ENCODE results near the gene PCED1B. TPM values are rescaled to one million over a fixed set of nuclear protein-coding genes. Genes with fewer than 3 reads are reported as not detected.

The PCED1B gene
- total and polyA plus RNA-seq, 2 experiments from 2014 or later: 5.1 to 6.6 TPM

GRCh38 chr12:47281667-47282171, 202.3 kb downstream of the PCED1B start:
- no peak for ATAC-seq
- peaks cover 14% of the 10 kb centered on the region; the same call in 1 of the 2 replicates for H3K9me2 ChIP-seq (ENCODE audit: insufficient read depth)
- Mint-ChIP-seq H3K4me3 (no peak overlapping the region), H3K9me3 (no peaks in the 10 kb centered on the region), H3K27me3 (ENCODE audit: insufficient read depth, low read depth, poor library complexity) (no peaks in the 10 kb centered on the region), H3K27ac (no peak overlapping the region), H3K36me3 (ENCODE audit: low read depth) (no peaks in the 10 kb centered on the region), H3K4me1 (peaks cover 10% of the 10 kb centered on the region)
- no peaks in the 10 kb centered on the region for H3K79me2 ChIP-seq (replicated peaks; ENCODE audit: insufficient read depth)
- no peak overlapping the region for H3K4me2 ChIP-seq
- H3K4me1 ChIP-seq (ENCODE audit: insufficient read depth): no peaks in the 10 kb centered on the region
- H3K36me3 ChIP-seq (ENCODE audit: insufficient read depth): no peaks in the 10 kb centered on the region
- H3F3A ChIP-seq (replicated peaks; ENCODE audit: low read depth): no peaks in the 10 kb centered on the region
- H3K27me3 ChIP-seq (ENCODE audit: insufficient read depth): no peaks in the 10 kb centered on the region
- H2AFZ ChIP-seq: no peak overlapping the region
- H3K4me3 ChIP-seq: no peak overlapping the region
- TF ChIP-seq STAT1 (IDR thresholded peaks at IDR 0.05; ENCODE audit: unreplicated experiment): no peak
- TF ChIP-seq, protein P1, sequence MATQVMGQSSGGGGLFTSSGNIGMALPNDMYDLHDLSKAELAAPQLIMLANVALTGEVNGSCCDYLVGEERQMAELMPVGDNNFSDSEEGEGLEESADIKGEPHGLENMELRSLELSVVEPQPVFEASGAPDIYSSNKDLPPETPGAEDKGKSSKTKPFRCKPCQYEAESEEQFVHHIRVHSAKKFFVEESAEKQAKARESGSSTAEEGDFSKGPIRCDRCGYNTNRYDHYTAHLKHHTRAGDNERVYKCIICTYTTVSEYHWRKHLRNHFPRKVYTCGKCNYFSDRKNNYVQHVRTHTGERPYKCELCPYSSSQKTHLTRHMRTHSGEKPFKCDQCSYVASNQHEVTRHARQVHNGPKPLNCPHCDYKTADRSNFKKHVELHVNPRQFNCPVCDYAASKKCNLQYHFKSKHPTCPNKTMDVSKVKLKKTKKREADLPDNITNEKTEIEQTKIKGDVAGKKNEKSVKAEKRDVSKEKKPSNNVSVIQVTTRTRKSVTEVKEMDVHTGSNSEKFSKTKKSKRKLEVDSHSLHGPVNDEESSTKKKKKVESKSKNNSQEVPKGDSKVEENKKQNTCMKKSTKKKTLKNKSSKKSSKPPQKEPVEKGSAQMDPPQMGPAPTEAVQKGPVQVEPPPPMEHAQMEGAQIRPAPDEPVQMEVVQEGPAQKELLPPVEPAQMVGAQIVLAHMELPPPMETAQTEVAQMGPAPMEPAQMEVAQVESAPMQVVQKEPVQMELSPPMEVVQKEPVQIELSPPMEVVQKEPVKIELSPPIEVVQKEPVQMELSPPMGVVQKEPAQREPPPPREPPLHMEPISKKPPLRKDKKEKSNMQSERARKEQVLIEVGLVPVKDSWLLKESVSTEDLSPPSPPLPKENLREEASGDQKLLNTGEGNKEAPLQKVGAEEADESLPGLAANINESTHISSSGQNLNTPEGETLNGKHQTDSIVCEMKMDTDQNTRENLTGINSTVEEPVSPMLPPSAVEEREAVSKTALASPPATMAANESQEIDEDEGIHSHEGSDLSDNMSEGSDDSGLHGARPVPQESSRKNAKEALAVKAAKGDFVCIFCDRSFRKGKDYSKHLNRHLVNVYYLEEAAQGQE (IDR thresholded peaks at IDR 0.05; ENCODE audit: unreplicated experiment): no peak
- no peak for TF ChIP-seq ZNF114 (CRISPR knock-in tag; IDR thresholded peaks at IDR 0.05)
- TF ChIP-seq, protein P2, sequence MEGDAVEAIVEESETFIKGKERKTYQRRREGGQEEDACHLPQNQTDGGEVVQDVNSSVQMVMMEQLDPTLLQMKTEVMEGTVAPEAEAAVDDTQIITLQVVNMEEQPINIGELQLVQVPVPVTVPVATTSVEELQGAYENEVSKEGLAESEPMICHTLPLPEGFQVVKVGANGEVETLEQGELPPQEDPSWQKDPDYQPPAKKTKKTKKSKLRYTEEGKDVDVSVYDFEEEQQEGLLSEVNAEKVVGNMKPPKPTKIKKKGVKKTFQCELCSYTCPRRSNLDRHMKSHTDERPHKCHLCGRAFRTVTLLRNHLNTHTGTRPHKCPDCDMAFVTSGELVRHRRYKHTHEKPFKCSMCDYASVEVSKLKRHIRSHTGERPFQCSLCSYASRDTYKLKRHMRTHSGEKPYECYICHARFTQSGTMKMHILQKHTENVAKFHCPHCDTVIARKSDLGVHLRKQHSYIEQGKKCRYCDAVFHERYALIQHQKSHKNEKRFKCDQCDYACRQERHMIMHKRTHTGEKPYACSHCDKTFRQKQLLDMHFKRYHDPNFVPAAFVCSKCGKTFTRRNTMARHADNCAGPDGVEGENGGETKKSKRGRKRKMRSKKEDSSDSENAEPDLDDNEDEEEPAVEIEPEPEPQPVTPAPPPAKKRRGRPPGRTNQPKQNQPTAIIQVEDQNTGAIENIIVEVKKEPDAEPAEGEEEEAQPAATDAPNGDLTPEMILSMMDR (conservative IDR thresholded peaks at IDR 0.05; ENCODE audit: low read depth in 2 of 2): no peak
- no peak for TF ChIP-seq JUNB (IDR thresholded peaks at IDR 0.05; ENCODE audit: unreplicated experiment)
- TF ChIP-seq EZH2 (IDR thresholded peaks at IDR 0.05; ENCODE audit: low read depth, unreplicated experiment): no peak
- TF ChIP-seq EZH2phosphoT487 (IDR thresholded peaks at IDR 0.05; ENCODE audit: unreplicated experiment): no peak
- TF ChIP-seq CREB1 (CRISPR knock-in tag; IDR thresholded peaks at IDR 0.05; ENCODE audit: low read depth): no peak
- no peak for TF ChIP-seq POLR2AphosphoS5 (IDR thresholded peaks at IDR 0.05; ENCODE audit: low read depth)
- TF ChIP-seq NANOG (IDR thresholded peaks at IDR 0.05; ENCODE audit: borderline replicate concordance): no peak
- no peak for TF ChIP-seq ZNF331 (CRISPR knock-in tag; IDR thresholded peaks at IDR 0.05; ENCODE audit: low read depth)
- DNase-seq (ENCODE audit: low spot score): no peak
- no peak overlapping the region for H3K27ac ChIP-seq (ENCODE audit: low read depth)
- no peaks in the 10 kb centered on the region for H4K20me1 ChIP-seq (replicated peaks; ENCODE audit: insufficient read depth)

- Mint-ChIP-seq H3K27me3 (ENCODE audit: insufficient read depth, low read depth, poor library complexity) (no peaks in the 10 kb centered on the region), H3K36me3 (ENCODE audit: low read depth) (no peaks in the 10 kb centered on the region), H3K4me1 (peaks cover 10% of the 10 kb centered on the region), H3K27ac (no peak overlapping the region), H3K4me3 (no peak overlapping the region), H3K9me3 (no peaks in the 10 kb centered on the region)
- no peak overlapping the region for H3K27ac ChIP-seq (ENCODE audit: low read depth)
- H4K20me1 ChIP-seq (replicated peaks; ENCODE audit: insufficient read depth): no peaks in the 10 kb centered on the region
- DNase-seq (ENCODE audit: low spot score) (no peak), ATAC-seq (no peak)
- H3K79me2 ChIP-seq (replicated peaks; ENCODE audit: insufficient read depth): no peaks in the 10 kb centered on the region
- H2AFZ ChIP-seq: 0 out of 2 replicates have a peak overlapping the region, but pooled peaks have one; percentile 52
- H3K36me3 ChIP-seq (ENCODE audit: insufficient read depth): no peaks in the 10 kb centered on the region
- no peak overlapping the region for H3K4me3 ChIP-seq
- H3K4me2 ChIP-seq: no peak overlapping the region
- no peaks in the 10 kb centered on the region for H3K4me1 ChIP-seq (ENCODE audit: insufficient read depth)
- no peaks in the 10 kb centered on the region for H3F3A ChIP-seq (replicated peaks; ENCODE audit: low read depth)
- H3K9me2 ChIP-seq (ENCODE audit: insufficient read depth): peaks cover 10% of the 10 kb centered on the region; the same call in 1 of the 2 replicates
- H3K27me3 ChIP-seq (ENCODE audit: insufficient read depth): no peaks in the 10 kb centered on the region
- TF ChIP-seq ZNF331 (CRISPR knock-in tag; IDR thresholded peaks at IDR 0.05; ENCODE audit: low read depth) (no peak), ZNF114 (CRISPR knock-in tag; IDR thresholded peaks at IDR 0.05) (no peak), JUNB (IDR thresholded peaks at IDR 0.05; ENCODE audit: unreplicated experiment) (no peak), NANOG (IDR thresholded peaks at IDR 0.05; ENCODE audit: borderline replicate concordance) (no peak)
- TF ChIP-seq, protein P1 (IDR thresholded peaks at IDR 0.05; ENCODE audit: unreplicated experiment): no peak
Observed at GRCh38 chr12:47282206-47282605, 202.8 kb downstream of the PCED1B start.

All from GM23338 (cell line).